OCI-M2 (cell line): ENCODE results near the gene RSPH10B.
"Not testable (repeated sequence)": the region's sequence is repeated elsewhere in the genome, so short reads cannot be mapped to it uniquely, and the experiment has no call there.

Experiments used
- DNase-seq: peaks from one replicate; lab custom pipeline; 2025; ENCODE audit not compliant: unreplicated experiment; lab: John Stamatoyannopoulos, UW

Gene RSPH10B

DNA sequence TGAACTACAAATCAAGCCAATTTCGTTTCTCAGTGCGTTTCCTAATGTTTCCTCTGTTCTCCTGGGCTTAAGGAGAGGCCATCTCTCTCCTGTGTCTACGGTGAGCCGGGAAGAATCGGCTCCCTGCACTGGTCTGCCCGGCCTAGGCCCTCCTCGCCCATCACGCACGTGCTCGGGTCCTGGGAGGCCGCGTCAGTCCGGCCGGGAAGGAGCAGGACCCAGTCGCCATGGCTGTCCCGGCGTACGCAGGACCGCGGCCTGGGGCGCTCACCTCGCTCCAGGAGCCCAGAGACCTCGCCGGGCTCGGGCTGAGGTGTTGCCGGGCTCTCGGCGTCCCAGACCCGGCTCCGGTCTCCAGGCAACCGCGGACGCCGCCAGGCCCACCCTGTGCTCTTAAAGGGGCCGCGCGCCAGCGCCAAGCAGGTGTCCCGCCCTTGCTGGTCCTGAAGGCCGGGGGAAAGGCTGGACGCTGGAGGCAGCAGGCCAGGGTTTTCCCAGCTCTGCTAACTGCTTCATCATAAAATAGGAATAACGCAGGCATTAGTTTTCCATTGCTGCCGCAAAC is at the start of gene RSPH10B:
Gene RSPH10B (minus strand): TSS at position 343 of the 565 bp plus-strand sequence. CDS start 3,573 bp downstream, outside the sequence.
- DNase-seq: not testable (repeated sequence)

DNA sequence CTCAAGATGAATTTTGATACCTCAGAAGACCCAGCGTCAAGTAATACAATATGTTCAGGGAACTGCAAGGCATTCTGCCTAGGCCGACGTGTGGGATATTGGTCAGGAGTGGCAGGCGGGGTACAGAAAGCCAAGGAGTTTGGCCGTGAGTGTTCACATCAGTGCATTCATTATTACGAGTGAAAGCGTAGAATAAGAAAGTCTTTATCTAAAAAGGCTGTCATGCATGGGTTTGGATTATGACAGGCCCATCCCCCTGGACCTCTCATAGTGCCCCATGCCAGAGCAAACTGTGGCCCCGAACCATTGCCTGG is 46.1 kb upstream of the RSPH10B start:
- DNase-seq: no peak

DNA sequence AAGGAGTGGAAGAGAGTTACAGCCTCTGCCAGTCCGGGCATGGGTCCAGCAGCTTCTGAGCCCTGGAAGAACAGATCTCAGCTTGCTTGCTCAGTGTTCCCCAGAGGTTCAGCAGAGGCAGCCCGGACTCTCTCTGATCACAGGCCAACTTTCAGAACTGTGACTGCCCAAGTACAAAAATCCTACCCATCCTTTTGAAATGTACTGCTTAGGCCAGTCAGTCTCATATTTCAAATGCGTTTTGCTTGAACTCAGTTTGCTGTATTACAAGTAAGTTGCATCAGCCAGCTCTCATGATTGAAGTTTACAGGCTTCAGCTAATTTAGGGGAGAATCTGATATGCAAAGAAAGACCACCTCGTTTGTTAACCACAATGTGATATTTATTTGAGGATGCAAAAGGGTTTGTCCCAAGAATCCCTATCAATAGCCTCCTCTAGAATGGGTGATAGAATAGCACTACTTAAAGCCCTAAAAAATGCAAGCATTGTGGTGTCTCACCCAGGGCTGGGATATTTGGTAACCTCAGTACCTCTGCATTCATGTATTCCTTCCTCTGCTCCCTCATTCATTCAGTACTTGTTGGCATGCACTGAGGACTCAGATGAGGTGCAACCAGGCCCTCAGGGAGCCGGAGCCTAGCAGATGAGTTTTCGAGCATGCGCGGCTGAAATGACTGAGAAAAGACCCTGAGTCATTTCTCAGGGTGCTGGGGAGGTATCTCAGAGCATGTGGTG is 45.6 kb upstream of the RSPH10B start:
- no peak for DNase-seq

DNA sequence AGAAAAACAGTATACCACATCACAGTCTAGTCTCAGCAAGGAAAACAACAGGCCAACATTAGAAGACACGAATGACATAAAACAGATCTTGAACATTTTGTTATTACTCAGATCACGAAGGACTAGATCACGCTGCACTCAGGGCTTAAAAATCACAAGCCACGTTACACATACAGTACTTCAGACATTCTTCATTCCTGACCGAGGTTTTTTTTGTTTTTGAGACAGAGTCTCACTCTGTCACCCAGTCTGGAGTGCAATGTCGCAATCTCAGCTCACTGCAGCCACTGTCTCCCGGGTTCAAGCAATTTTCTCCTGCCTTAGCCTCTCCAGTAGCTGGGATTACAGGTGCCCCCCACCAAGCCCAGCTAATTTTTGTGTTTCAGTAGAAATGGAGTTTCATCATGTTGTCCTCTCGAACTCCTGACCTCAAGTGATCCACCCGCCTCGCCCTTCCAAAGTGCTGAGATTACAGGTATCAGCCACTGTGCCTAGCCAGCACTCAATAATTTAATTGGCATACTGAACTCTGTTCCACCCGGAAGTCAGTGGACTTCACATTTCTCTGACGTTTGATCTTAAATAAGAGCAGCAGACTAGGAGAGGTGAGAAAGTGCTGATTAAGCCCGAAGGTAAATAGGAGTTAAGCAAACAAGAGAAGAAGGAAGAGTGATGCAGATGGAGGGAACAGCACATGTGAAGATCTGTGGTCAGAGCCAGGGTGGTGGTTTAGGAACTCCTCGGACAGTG is 42.0 kb upstream of the RSPH10B start:
- DNase-seq: no peak

DNA sequence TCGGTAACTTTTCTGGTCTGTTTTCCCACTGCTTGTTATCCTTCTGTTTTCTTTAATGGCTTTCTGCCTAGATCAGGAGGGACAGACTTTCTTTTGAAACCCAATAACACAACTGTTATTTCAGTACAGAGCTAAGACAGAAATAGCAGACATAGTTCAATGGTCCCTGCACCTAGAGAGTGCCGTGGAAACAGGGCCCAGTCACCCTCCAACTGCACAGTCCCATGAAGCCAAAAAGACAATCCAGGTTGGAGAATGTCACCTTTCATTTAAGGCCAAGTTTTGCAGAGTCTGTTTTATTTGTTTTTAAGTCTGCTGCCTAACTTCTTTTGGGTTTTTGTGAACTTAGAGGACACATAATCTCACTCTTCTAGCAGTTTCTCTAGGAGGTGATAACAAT is 41.1 kb upstream of the RSPH10B start:
- DNase-seq: no peak

DNA sequence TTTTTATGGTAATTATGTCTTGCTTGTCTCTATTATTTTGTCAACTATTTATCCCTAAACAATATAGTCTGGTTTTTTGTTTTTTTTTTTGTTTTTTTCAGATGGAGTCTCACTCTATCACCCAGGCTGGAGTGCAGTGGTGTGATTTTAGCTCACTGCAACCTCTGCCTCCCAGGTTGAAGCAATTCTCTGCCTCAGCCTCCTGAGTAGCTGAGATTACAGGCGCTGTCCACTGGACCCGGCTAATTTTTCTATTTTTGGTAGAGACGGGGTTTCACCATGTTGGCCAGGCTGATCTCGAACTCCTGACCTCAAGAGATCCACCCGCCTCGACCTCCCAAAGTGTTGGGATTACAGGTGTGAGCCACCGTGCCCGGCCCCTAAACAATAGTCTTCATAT is 39.9 kb upstream of the RSPH10B start:
- not testable (repeated sequence) for DNase-seq

DNA sequence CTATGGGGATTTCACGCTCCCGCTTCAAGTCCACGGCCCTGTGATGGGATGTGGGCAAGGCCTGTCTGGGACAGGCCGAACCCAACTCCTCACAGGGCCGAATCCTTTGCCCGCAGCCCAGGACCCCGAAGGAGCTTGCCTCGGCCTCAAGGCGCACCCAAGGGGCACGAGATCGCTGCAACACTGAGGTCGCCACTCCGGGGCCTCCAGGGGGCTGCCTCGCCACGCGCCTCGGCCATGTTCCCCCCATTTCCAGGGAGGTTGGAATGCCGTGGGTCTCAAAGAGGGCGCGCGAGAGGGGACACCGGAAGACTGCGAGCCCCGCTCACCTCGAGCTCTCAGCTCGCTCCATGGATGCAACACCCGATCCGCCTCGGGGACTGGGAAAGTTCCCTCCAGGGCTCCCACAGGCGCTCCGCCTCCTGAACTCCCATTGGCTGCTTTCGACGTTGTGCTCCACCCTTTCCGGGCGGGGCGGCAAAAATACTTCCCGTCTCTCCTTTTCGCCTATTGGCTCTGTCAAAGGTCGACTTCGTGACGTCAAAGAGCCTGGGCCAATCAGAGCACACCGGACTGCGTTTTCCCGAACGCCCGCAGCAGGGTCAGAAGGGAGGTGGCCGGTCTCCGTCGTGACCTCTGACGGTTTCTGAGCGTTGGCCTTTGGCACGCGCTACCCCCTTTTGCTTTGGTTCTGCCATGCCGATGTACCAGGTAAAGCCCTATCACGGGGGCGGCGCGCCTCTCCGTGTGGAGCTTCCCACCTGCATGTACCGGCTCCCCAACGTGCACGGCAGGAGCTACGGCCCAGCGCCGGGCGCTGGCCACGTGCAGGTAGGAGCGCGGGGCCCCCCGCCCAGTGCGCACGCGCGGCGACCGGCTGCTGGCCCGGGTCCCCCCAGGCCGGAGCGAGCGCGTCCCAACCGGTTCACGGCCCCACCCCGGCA is 38.5 kb upstream of the RSPH10B start, which contains the start of the genes AIMP2 and PMS2:
Gene AIMP2 (plus strand): TSS at position 605 of the 944 bp plus-strand sequence. CDS start 92 bp downstream, at position 697.
Gene PMS2 (minus strand): TSS at position 382 of the 944 bp plus-strand sequence. CDS start 30 bp downstream, at position 352.
- peak; percentile 79 for DNase-seq

DNA sequence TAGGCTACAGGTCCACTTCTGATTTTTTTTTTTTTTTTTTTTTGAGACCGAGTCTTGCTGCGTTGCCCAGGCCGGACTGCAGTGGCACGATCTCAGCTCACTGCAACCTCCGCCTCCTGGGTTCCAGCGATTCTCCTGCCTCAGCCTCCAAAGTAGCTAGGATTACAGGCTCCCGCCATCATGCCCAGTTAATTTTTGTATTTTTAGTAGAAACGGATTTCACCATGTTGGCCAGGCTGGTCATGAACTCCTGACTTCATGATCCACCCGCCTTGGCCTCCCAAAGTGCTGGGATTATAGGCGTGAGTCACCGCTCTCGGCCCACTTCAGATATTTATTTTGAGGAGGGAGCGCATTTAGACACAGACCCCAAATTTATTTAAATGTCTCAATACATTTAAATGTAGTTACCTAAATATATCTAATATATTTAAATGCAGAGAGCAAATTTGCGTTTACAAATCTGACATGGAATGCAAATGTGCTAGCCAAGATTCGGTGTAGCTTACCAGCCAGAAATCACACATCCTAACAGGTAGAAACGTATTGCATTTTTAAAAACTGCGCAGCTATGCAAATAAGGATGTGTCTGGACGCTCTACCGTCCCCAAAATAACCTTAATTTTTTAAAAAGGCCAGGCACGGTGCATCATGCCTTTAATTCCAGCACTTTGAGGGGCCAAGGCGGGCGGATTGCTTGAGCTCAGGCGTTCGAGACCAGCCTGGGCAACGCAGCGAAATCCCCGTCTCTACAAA is 37.5 kb upstream of the RSPH10B start:
- not testable (repeated sequence) for DNase-seq

DNA sequence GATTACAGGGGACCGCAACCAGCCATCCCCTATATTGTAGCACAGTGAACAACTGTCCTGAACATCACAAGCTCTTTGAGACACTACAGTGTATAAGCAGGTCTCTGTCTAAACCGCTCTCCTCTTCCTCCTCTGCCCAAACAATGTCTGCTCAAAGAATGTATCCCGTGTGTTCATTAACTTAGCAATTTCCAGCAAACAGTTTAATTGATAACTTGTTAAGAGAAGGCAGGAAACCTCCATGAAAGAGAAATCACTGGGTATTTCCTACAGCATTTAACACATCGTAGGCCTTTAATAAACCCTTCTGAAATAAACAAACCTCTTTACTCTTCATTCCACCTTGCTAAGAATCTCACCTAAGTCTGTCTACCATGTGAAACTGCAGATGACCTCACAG is 36.9 kb upstream of the RSPH10B start:
- DNase-seq: no peak

DNA sequence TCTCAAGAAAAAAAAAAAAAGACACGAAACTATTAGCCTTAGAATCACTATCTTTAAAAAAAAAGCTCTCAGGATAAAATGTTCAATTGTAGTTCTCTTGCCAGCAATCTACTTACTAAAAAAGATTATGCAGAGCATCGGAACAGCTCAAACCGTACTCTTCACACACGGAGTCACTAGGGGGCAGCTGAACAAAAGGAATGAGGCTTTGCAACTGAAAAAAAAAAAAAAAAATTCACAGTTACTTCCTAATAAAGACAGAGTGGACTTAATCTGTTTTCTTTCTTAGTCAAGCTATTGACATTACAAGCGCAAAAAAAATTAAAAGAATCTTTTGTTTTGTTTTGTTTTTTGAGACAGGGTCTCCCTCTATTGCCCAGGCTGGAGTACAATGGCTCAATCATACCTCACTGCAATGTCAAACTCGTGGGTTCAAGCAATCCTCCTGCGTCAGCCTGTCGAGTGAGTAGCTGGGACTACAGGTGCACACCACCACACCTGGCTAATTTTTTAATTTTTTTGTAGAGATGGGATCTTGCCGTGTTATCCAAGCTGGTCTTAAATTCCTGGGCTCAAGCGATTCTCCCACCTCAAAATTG is 26.8 kb upstream of the RSPH10B start:
- DNase-seq: no peak

DNA sequence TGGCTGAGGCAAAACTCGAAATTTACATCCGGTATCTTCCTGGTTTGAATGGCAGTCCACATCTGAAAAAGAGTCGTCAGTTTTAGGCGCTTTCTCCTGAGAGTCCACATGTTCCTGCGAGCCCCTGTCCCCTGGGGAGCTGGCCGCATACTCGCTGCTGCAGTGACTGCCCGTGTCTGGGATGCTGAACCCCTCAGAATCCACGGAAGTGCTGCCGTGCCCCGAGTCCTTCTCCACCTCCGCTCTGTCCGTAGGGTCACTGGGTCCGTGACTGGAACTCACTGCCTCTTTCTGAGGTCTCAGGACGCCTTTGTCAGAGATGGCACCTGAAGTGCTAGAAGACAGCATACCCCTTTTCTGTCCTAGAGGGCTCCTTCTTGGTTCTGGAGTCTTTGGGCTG is 16.6 kb upstream of the RSPH10B start:
- not testable (repeated sequence) for DNase-seq

DNA sequence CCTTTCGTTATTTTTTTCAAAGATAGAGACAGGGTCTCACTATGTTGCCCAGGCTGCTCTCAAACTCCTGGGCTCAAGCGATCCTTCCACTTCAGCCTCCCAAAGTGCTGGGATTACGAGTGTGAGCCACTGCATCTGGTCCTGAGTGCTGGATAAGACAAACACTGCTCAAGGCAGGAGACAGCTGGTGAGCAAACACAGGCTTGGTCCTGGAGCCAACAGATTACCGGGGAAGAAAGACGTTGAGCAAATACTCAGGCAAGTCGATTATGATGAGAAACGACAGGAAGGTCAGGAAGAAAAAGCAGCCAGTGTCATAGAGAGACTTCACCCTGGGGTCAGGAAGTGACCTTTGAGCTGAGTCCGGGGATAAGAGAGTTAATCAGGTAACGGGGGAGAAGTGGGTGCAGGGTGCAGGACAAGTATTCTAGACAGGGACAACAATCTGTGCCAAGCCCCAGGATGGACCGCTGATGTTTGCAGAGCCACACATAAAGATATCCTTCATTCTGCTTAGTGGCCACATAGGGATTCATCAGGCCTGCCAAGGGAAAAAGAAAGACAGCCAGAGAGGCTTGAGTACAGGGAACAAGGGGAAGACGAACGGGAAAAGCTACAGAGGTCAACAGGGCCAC is 9.3 kb upstream of the RSPH10B start:
- not testable (repeated sequence) for DNase-seq

DNA sequence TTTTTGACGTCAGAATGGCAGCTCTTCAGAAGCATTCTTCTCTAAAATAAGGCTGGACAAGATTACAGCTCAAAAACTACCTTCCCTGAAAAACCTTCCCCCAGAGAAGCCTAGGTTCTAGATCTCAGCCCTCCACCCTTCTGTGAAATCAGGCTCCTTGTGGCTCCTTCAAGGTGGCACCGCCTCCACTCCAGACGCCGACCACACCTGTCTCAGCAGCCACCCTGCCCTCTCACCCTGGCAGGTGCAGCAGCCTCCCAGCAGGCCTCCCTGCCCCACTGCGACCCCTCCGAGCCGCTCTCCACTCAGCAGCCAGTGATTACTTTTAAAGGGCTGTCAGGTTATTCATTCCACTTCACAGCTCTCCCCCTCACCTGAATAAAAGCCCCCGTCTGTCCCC is 3.1 kb upstream of the RSPH10B start:
- not testable (repeated sequence) for DNase-seq

DNA sequence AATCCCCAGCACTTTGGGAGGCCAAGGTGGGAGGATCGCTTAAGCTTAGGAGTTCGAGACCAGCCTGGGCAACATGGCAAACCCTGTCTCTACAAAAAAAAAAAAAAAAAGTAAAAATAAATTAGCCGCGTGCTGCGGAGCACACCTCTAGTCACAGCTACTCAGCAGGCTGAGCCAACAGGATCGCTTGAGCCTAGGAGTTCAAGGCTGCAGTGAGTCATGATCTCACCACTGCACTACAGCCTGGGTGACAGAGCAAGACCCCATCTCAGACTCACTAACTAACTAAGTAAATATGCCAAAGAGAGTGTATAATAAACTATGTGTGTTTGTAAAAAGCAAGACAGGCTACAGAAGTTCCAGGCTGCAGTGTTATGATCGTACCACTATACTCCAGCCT is 6.7 kb downstream of the RSPH10B start:
- not testable (repeated sequence) for DNase-seq

DNA sequence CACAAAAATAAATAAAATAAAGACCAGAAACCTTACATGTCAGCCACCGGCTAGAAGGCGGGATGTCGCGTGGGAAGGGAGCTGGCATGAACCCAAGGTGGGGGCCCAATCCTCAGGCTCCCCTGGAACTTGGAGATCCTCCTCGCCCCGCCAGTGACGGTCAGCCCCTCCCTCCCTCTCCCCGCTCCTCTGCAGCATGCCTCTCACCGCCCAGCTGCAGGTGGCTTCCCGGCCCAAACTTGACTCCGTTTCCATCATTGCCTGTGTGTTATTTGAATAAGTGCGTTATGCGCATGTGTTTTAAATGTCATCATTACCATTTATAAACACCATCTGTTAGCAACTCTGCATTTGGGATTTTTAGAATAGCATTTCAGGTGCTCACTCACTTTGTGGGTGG is 7.3 kb downstream of the RSPH10B start:
- DNase-seq: not testable (repeated sequence)

DNA sequence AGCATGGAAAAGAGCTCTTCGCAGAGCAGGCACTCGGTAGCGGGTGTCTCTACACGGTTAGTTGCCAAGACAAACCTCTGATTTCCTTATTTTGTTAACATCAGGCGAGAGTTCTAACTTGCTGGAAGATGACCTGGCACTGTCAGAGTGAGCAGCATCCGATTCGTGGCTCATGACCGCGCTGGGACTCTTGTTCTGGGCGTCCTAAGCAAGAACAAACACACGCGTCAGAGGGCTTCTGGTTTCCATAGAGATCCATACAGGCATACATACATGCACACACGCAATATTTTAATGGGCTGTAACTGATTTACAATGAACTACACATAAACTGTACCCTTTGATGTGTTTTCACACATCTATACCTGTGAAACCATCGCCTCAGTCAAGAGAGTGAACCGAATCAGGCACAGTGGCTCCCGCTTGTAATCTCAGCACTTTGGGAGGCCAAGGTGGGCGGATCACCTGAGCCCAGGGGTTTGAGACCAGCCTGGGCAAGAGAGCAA is 35.5 kb downstream of the RSPH10B start:
- DNase-seq: not testable (repeated sequence)

DNA sequence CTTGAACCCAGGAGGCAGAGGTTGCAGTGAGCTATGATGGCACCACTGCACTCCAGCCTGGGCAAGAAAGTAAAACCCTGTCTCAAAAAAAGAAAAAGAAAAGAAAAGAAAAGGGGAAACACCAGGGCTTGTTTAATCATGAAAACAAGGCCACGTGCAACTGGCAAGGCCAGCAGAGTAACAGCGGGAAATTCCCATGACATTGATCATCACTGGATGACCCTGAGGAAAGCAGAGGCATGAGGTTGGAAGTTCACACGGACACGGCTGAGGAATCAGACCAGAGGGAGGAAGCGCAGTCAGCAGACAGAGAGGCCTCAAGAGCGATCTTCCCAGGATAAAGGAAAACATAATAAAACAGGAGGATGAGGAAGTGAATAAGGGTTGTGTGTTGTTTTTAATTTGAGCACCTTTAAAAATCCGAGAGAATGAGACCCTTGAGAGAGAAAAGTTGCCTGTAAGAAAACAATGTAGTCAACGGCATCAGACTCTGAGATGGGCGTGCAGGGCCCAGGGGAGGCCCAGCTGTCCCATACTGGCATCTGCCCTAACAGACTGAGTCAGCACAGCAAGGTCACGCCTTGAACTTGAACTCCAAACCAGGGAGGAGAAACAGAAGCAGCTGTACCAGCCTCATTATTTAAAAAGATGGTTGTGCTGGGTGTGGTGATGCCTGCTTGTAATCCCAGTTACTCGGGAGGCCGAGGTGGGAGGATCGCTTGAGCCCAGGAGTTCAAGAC is 38.4 kb downstream of the RSPH10B start:
- not testable (repeated sequence) for DNase-seq

DNA sequence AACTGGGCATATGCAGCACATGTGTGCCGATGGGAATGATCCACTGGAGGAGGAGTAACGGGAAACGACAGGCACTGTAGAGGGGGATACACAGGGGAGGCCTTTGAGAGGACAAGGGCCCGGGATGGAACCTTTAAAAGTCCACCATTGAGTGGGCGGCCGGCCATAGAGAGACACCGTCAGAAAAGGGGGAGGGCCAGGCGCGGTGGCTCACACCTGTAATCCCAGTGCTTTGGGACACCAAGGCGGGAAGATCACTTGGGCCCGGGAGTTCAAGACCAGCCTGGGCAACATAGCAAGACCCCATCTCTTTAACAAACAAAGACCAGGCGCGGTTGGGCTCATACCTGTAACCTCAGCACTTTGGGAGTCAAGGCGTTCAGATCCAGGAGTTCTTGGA is 39.2 kb downstream of the RSPH10B start:
- DNase-seq: not testable (repeated sequence)
